H1 (cell line): ENCODE measurements around the gene ELFN2. TPM values are rescaled to one million over a fixed set of nuclear protein-coding genes. Genes with fewer than 3 reads are reported as not detected.

ENCODE experiments used
- ZNF274 ChIP-seq: IDR thresholded peaks from 2 replicates; pipeline ENCODE4 v1.7.0; 2012; ENCODE audit warnings: low read length, borderline replicate concordance; ENCODE audit errors: extremely low read depth
- polyA plus RNA-seq, 7 experiments: library from polyadenylated mRNA; depleted of rRNA in 3 of 7; stranded (reverse) in 5 of 7; unstranded in 2 of 7; fragments of >200 nt in 5 of 7; fragments of 200-250 nt in 2 of 7; gene quantifications; 1 replicate in 5 of 7; 2 replicates in 1 of 7; 4 replicates in 1 of 7; pipeline versions ENCODE4 v1.2.1 to v1.2.3, GENCODE V29; 2011 to 2013; ENCODE audit warnings: missing spikeins in 2 of 7, mixed read lengths in 2 of 7
- total RNA-seq: library from RNA; stranded (reverse); fragmentation: NEBNext Ultra II Directional; extraction: Animal tissue kit (Norgen Biotek cat#: 25700); gene quantifications from 2 replicates; pipeline ENCODE4 v1.2.1, GENCODE V29; 2021

Gene ELFN2
- total and polyA plus RNA-seq, 2 of the 8 experiments (the other 6 are each of a cell fraction or from before 2014, with no cell fraction given) = 0.63 to 0.88 TPM

- TF ChIP-seq ZNF274 = no peak
Observed at GRCh38 chr22:37363261-37363992, 63.9 kb downstream of the ELFN2 start (continued).
